Measurements from ENCODE around the gene FGF2. TPM values are rescaled to one million over a fixed set of nuclear protein-coding genes. Genes with fewer than 3 reads are reported as not detected.
A peak's percentile ranks its signal among the peaks of the same experiment; 100 is the strongest.

FGF2 gene
- total and polyA plus RNA-seq, 4 donors: 0.52 to 1.4 (median 0.98) TPM

- Histone ChIP-seq H3K27me3 (ENCODE audit: control insufficient read depth in 4 of 4, insufficient read depth in 4 of 4, low read length in 3 of 4) (no peaks in the 10 kb centered on the region), H3K4me1 (ENCODE audit: control insufficient read depth in 4 of 4, insufficient read depth in 4 of 4, low read length in 3 of 4) (peaks cover 0 to 13% (median 8%) of the 10 kb centered on the region in 4 donors), H3K27ac (ENCODE audit: low read depth in 1 of 2, low read length in 2 of 2) (peak overlapping the region; percentile 27 to 52), H3K36me3 (ENCODE audit: control insufficient read depth in 4 of 4, insufficient read depth in 3 of 4, low read depth in 1 of 4, low read length in 3 of 4) (no peaks in the 10 kb centered on the region), H3K9ac (ENCODE audit: low read depth in 1 of 2, low read length in 2 of 2) (no peak overlapping the region), H3K9me3 (ENCODE audit: control insufficient read depth in 4 of 4, low read length in 3 of 4) (no peaks in the 10 kb centered on the region), H3K4me3 (ENCODE audit: low read depth in 1 of 3, low read length in 3 of 3) (peak overlapping the region in 1 of 3 donors; percentile 86)
- no peak for DNase-seq (ENCODE audit: low spot score)
- TF ChIP-seq JUND (IDR thresholded peaks at IDR 0.05) (no peak), RXRA (IDR thresholded peaks at IDR 0.05) (no peak), GABPA (IDR thresholded peaks at IDR 0.05 in 1 of 2, conservative IDR thresholded peaks at IDR 0.05 in 1 of 2) (no peak), RAD21 (IDR thresholded peaks at IDR 0.05) (no peak), FOXA1 (IDR thresholded peaks at IDR 0.05) (no peak), REST (IDR thresholded peaks at IDR 0.05) (no peak), HNF4A (conservative IDR thresholded peaks at IDR 0.05) (no peak), ATF3 (IDR thresholded peaks at IDR 0.05) (no peak), EGR1 (IDR thresholded peaks at IDR 0.05; ENCODE audit: low read depth in 2 of 2) (no peak), MAX (IDR thresholded peaks at IDR 0.05) (no peak), HNF4G (IDR thresholded peaks at IDR 0.05) (no peak), FOXA2 (IDR thresholded peaks at IDR 0.05) (no peak), ZBTB33 (IDR thresholded peaks at IDR 0.05) (no peak), CTCF (IDR thresholded peaks at IDR 0.05; ENCODE audit: low read depth, low read length, missing input control) (no peak), SP1 (IDR thresholded peaks at IDR 0.05) (no peak), YY1 (IDR thresholded peaks at IDR 0.05) (no peak), NR2F2 (IDR thresholded peaks at IDR 0.05) (no peak)
- WGBS: 68% methylated on average over 18 of the region's 18 CpGs
Observed at GRCh38 chr4:122826079-122826527, 528 bp upstream of the FGF2 start.

Measured in liver (tissue), 9 donors.